Stimulated activated CD4-positive, alpha-beta T cell treated with anti-CD3 and anti-CD28 coated beads, TNF-alpha, amount 100 ng/mL, for 1 hour (primary cell): Measurements from ENCODE around the gene PPM1B.
A peak's percentile ranks its signal among the peaks of the same experiment; 100 is the strongest.
"Not testable (repeated sequence)": the region's sequence is repeated elsewhere in the genome, so short reads cannot be mapped to it uniquely, and the experiment has no call there.

ENCODE experiments used
- DNase-seq, 3 donors: peaks; one replicate each; pipeline ENCODE4 v3.0.0-alpha.2; 2020; ENCODE audit warnings: low read depth in 3 of 3, low spot score in 1 of 3

PPM1B gene

DNA sequence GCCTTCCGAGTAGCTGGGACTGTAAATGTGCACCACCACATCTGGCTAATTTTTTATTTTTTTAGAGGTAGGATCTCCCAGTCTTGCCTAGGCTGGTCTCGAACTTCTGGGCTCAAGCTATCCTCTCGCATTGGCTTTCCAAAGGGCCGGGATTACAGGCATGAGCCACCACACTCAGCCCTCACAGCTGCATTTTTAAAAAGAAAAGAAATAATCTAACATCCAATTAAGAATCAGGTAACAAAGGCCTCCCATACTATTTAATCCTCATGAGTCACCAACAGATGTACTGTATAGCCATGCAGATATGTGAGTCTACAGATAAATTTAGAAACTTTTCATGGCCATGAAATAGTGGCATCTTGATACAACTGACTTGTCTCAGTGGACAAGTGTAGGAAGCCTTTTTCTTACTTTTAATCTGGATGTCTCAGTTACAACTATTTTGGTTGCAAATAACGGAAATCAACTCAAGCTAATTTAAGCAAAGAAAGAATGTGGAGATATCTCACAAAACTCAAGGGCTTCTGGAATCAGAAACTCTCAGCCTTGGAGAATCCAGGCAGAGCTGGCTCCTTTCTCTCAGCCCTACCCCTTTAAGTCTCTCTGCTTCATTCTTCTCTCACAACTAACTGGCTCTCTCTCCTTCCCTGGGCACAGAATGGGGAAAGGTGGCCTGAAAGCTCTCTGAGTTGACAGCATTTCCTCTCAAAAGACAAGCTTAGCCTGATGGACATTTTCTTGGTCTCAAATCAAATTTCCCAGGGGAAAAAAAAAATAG is 12.8 kb upstream of the PPM1B start:
- DNase-seq = no peak

DNA sequence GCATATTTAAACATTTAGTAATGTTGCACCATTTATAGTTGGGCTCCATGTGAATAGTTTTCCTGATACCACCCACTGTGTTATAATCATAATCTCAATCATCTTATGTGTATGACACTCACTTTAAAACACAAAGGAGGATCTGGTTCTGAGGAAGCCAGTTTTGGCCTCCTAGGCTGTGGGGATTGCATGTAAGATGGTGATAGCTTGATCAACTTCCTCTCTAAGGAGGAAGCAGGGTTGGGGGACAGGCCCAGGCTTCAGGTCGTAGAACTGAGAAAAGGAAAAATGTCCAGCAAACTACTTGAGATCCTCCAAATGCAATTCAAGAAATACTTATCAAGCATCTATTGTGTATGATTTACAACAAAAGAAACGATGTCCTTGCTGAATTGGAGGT is 4.9 kb upstream of the PPM1B start:
- no peak for DNase-seq

DNA sequence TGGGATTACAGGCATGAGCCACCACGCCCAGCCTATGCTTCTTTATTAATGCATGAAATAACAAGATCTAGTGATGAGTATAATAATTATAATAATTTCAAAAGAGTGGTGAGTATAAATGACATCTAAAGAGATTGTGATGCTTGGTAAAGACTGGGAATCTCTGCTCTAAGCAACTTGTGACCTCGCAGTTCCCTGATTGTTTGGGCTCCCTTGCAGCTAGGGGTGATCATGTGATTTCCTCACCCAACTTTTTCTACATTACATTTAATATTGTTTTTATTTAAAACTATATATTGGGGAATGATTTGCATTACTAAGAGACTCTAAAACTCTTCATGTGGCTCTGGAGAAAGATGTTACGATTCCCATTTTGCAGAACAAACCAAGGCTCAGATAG is 4.1 kb upstream of the PPM1B start:
- DNase-seq = no peak

DNA sequence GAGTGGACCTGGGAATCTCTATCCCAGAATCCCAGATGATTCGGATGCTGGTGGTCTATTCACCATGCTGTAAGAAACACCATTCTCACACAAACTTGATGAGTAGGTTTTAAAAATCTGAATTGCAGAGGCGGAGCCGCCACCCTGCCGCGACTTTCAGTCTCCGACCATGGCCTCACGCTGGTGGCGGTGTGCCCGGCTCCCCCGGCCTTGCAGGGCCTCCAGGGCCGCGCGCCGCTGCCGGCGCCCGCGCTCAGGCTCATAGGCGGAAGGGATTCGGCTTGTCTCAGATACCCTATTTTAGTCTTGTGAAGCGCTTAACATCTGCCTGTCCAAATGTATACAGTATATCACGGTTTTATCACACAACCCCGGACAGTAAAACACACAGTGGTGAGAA is 2.6 kb upstream of the PPM1B start:
- no peak for DNase-seq

DNA sequence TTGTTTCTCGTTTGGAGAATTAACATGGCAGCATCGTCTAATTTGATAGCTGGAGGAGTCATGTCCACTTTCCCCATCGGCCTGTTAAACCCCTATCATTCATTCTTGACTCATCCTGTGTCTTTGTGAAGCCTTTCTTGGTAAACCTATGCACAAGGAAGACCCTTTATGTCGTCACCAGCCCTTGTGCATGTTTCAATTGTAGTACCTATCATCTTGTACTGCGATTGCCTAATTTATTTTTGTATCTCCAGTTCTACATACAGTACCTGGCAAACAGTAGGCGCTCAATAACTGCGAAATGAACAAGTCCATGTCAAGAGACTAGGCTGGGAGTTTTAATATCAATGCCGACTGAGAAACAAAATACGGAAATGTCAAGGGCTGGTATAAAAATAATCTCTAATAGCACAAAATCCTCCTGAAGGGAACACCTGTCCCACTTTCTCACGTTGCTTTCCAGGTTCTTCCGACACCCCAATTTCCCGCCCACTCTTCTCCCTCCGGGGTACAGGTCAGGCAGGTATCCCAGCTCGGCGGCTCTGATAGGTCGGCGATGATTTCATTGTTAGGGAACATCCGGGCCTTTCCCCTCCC is 1.3 kb upstream of the PPM1B start:
- no peak for DNase-seq

DNA sequence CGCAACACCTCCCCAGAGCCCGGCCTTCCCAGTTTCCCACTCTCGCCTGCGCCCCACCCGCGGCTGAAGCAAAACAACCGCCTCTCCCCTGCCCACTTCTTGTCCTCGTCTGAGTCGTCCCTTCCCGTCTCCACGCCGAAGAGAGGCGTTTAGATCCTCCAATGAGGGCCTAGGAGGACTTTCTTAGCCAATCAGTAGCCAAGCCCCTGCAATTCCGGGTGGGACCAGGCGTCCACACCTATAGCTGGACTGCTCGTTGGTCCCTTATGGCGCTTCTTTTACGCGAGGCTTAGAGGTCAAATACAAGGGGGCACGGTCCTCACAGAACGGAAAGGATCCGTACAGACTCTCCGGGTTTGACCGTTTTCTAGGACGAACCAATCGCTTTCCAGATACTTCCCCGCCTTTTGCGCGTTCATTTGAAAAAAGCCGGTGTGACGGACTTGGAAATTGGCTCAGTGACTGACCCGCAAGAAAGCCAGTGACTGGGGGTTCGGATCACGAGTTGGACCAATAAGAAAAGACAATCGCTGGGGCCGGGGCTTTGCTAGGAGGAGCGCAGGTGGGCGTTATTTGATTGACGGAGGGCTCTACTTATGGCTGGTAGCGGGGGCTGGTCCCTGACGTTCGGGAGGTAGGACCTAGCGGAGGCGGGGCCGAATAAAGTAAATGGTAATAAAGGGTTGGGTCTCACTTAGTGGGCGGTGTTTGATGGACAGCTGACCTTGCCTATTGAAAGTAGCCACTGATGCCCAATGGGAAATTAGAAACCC is 581 bp upstream of the PPM1B start:
- DNase-seq = peak; percentile 79 to 96 (median 94)

DNA sequence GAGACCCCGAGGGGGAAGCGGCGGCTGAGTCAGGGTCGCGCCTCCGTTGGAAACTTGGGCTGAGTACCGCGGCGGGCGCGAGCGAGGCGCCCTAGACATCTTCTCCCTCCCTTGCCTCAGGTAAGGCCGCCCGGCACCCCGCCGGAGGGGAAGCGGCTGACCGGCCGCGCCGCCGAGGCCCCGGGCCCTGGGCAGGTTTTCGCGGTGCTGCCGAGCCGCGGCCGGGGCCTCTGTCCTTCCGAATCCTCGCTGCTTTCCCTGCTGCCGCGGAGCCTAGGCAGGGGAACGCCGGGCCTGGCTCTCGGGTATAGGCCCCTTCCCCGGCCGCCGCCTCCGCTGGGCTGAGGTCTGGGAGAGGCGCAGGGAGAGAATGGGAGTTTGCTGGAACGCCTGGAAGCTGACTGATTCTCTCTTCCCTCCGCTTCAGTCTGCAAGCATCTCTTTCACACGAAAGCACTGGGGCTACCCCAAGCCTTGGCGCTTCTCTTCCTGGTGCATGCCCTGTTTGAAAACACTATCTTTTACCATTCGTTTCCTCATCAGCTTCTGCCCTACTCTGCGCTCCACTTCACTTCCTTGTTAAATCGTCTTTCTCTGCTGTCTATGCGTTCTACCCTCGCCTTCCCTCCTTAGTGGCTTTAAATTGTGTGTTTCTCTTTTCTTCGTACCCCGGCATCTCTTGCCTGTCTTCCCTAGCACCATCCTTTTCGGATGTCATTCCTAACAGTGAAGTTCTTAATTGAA is 652 bp downstream of the PPM1B start:
- peak in 2 of 3 donors; percentile 11 to 12 for DNase-seq

DNA sequence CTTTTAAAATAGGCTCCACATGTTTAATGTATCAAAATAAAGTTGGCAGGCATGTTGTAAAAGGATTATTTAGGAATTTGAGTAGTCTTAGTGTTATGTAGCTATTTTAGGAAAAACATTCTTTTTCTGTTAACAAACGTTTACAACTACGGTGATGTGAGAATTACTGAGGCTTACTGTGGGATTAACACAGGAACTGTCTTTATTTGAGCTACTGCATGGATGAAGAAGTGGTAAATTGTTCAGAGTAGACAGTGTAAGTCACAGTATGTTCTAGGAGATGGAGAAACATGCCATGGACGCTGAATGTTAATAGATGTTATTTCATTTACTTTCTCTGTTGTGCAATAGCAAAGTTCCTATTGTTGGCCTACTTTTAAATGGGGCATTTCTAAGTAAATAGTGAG is 1.6 kb downstream of the PPM1B start:
- DNase-seq = no peak

DNA sequence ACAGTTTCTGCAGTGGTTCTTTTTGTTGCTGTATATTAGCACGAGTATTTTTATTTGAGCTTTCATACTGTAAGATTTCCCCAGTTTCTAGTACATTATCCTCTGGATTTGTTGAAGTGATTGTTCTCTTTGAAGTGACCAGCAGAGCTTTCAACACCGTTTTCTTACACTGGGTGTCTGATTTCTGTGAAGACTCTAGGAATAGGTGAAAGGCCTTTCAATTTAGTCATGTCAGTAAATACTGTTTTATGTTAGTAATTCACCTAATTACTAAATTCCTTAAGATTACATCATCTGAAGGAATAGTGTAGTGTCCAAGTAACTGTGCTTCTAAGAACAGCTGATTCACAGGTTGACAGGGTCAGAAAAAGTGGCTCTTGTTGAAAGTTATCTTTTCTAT is 2.3 kb downstream of the PPM1B start:
- DNase-seq = no peak

DNA sequence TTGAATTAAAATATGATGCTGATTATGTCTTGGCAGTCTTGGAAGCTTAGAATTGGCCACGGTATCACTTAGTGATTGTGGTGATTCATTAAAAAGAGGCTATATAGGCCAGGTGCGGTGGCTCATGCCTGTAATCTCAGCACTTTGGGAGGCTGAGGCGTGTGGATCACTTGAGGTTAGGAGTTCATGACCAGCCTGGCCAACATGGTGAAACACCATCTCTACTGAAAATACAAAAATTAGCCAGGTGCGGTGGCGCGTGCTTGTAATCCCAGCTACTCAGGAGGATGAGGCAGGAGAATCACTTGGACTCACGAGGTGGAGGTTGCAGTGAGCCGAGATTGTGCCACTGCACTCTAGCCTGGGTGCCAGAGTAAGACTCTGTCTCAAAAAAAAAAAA is 2.8 kb downstream of the PPM1B start:
- not testable (repeated sequence) for DNase-seq

DNA sequence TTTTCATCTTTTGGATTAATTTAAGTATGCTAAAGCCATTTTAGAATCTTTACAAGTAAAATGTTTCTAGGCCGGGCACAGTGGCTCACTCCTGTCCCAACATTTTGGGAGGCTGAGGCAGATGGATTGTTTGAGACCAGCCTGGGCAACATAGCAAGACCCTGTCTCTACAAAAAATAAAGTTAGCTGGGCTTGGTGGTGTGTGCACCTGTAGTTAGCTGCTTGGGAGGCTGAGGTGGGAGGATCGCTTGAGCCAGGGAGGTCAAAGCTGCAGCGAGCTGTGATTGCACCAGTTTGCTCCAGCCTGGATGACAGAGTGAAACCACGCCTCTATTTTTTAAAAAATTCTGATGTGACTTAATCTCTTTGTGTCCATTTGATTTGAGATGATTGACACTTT is 3.9 kb downstream of the PPM1B start:
- no peak for DNase-seq

DNA sequence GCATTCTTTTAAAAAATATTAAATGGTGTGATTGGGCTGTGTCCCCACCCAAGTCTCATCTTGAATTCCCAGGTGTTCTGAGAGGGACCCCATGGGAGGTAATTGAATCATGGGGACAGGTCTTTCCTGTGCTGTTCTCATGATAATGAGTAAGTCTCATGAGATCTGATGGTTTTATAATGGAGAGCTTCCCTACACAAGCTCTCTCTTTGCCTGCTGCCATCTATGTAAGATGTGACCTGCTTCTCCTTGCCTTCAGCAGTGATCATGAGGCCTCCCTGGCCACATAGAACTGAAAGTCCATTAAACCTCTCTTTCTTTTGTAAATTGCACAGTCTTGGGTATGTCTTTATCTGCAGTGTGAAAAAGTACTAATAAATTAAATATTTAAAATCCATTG is 10.3 kb downstream of the PPM1B start:
- DNase-seq = no peak

DNA sequence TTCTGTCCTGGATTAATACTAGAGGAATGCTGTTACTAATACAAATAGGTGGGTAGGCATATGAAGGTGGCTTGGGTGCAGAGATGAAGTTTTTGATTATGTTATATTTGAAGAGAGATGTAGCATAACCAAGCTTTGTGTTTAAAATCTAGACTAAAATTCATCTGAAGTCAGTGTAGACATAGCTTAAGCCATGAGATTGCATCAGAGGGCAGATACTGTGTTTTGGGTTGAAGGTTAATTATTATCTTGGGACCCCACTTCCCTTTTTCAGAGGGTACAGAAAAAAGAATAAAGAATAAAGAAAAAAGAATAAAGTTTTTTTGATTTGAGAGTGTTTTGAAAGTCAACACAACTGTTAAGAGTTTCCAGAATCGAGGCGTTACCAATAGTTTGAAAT is 13.0 kb downstream of the PPM1B start:
- no peak for DNase-seq

DNA sequence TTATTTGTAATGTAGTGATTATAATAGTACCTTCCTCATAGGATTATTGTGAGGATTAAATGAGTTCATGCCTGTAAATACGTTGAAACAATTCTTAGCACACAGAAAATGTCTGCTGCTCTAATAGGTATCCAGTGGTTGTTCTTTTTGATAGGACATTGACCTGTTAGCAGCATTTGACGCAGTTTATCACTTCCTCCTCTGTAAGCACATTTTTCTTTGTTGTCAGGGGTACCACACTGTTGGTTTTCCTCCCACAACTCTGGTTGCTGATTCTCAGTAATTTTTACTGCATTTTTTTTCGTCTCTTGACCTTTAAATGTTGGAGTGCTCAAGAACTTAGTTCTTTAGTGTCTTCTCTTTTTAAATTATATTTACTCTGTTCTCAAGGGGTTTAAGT is 15.4 kb downstream of the PPM1B start:
- DNase-seq = no peak

DNA sequence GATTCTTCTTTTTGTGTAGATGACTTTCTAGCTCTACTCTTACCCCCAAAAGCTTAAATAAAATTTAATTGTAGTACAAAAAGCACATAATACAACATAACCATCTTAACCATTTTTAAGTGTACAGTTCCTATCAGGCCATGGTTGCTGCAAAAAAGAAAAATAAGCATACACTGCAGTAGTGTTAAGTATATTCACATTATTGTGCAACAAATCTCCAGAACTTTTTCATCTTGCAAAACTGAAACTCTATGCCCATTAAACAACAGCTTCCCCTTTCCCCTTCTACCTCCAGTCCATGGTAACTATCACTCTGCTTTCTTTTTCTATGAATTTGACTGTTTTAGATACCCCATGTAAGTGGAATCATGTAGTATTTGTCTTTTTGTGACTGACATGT is 18.1 kb downstream of the PPM1B start:
- DNase-seq = no peak

DNA sequence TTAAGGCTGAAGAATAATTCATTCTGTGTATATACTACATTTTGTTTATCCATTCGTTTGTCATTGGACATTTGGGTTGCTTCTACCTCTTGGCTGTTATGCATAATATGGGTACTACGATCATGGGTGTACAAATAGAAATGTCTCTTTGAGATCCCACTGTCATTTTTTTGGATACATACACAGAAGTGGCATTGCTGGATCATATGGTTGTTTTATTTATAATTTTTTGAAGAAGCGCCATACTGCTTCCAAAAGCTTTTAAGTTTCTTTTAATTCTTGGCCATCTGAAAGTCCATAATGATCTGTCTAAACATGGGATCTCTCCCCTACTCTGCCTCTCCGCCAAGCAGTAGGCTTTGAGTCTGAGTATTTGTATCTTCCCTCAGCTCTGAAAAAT is 18.6 kb downstream of the PPM1B start:
- DNase-seq = no peak

DNA sequence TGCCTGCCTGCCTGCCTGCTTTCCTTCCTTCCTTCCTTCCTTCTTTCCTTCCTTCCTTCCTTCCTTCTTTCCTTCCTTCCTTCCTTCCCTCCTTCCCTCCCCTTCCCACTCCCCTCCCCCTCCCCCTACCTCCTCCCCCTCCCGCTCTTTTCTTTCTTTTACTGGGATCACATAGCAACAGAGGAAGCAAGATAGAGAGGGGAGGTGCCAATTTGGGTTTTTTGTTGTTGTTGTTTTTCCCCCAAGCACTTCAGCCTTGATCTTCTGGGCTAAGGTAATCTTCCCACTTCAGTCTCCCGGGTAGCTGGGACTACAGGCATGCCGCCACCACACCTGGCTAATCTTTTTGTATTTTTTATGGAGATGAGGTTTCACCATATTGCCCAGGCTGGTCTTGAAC is 20.0 kb downstream of the PPM1B start:
- DNase-seq = no peak

DNA sequence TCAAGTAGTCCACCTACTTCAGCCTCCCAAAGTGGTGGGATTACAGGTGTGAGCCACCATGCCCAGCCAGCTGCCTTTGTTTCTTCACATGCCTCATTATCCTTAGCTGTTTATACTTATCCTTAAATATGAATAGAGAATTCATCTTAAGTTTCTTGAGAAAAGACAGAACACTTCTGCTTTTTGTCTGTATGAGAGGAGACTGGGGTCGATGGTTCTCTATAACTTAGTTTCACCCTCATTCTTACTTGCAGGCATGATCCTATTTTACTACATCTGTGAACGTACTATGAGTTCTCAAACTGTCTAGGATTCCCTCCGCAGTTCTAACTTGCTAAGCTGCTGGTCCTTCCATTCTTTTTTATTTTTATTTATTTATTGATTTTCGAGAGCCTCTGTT is 20.4 kb downstream of the PPM1B start:
- no peak for DNase-seq

DNA sequence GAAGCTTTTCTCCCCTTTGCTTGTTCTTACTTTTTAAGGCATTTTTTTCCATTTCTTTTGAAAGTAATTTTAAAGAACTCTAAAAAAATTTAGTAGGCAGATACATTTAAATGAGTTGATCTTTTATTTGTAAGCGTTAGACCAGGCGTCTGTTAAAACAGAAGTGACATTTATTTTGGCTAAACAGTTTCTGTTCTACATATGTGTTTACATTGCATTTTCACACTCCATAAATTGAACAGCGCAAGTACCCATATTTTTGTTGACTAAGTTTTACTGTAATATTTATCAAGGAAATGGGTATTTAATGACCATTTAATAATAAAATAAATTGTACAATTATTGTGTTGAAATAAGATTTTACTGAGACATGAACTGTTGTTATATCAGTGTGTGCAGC is 21.9 kb downstream of the PPM1B start:
- DNase-seq = no peak

DNA sequence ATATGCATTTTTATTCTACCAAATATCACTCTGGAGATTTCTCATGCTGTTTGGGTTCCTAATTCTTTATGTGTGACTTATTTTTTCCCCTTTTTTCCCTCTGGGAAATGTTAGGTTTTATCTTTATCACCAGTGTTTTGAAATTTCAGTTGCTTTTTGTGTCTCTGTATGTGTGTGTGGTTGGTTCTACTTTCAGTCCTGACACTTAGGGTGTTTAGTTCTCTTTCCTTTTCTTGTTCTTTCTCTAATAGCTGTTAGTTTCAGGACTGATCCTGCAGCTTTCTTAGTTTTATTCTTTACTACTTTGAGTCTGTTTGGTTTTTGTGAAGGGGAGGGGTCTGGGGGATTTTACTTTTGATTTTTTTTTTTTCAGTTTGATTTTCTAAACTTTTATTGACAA is 23.1 kb downstream of the PPM1B start:
- DNase-seq = no peak

DNA sequence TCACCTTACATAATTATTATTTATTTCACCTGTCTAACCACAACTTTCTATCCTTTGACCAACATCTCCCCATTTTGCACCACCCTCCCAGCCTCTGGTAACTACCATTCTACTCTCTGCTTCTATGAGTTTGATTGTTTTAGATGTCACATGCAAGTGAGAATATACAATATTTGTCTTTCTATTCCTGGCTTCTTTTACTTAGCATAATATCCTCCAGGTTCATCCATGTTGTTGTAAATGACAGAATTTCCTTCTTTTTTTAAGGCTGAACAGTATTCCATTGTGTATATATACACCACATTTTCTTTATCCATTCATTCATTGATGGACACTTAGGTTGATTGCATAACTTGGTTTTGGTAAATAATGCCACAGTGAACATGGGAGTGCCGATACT is 24.0 kb downstream of the PPM1B start:
- no peak for DNase-seq

DNA sequence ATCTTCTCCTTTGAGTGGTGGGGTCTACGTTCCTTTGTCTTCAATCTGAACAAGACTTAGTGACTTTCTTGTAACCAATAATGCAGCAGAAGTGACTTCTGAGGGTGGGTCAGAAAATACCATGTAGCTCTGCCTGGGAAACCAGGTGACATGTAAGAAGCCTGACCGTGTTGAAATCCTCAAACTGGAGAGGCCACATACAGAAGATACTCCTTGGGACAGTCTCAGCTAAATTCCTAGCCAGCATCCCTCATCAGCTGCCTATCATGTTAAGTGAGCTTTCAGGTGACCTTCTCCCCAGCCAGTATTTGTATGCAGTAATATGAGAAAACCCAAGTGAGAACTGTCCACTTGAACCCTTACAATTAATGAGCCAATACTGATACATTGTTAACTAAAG is 27.0 kb downstream of the PPM1B start:
- no peak for DNase-seq
